VCaP (cell line): ENCODE data around the gene HMBS.
"Not testable (repeated sequence)": the region's sequence is repeated elsewhere in the genome, so short reads cannot be mapped to it uniquely, and the experiment has no call there.

Source experiments
- H3K27ac ChIP-seq: fragments of 450-650 bp; 2 replicates; pipeline ENCODE4 v1.5.1; 2017
- TF ChIP-seq, protein P1 (sequence below): fragments of 450-650 bp; conservative IDR thresholded peaks from 2 replicates; pipeline ENCODE4 v1.5.1; 2017; ENCODE audit warnings: mild to moderate bottlenecking, moderate library complexity

HMBS gene

GRCh38 chr11:119084663-119085436 is at the start of gene HMBS:
HMBS (plus strand) TSS chr11:119084881; CDS start chr11:119085034, 153 bp downstream.
- H3K27ac ChIP-seq = peak within 1 kb of the TSS; percentile 87
- TF ChIP-seq, protein P1, sequence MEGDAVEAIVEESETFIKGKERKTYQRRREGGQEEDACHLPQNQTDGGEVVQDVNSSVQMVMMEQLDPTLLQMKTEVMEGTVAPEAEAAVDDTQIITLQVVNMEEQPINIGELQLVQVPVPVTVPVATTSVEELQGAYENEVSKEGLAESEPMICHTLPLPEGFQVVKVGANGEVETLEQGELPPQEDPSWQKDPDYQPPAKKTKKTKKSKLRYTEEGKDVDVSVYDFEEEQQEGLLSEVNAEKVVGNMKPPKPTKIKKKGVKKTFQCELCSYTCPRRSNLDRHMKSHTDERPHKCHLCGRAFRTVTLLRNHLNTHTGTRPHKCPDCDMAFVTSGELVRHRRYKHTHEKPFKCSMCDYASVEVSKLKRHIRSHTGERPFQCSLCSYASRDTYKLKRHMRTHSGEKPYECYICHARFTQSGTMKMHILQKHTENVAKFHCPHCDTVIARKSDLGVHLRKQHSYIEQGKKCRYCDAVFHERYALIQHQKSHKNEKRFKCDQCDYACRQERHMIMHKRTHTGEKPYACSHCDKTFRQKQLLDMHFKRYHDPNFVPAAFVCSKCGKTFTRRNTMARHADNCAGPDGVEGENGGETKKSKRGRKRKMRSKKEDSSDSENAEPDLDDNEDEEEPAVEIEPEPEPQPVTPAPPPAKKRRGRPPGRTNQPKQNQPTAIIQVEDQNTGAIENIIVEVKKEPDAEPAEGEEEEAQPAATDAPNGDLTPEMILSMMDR = no peak

DNA sequence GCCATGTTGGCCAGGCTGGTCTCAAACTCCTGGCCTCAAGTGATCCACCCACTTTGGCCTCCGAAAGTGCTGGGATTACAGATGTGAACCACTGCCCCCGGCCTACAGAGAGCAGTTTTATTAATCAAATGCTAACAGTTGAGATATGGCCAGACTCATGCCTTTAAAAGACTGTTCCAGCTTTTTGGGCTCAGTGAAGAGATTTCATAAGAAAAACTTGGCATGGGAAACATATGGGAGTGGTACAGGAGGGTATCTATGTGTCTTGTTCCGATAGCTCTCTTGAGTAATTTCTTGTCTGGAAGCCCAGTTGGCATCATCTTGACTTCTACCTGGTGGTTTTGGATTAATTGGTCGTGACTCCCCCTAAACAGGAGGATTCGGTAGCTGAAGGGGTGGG is 45.8 kb upstream of the HMBS start:
- H3K27ac ChIP-seq = no peak overlapping the region
- TF ChIP-seq, protein P1 = no peak

DNA sequence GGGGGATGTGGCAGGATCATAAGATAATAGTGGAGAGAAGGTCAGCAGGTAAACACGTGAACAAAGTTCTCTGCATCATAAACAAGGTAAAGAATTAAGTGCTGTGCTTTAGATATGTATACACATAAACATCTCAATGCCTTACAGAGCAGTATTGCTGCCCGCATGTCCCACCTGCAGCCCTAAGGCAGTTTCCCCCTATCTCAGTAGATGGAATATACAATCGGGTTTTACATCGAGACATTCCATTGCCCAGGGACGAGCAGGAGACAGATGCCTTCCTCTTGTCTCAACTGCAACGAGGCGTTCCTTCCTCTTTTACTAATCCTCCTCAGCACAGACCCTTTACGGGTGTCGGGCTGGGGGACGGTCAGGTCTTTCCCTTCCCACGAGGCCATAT is 45.2 kb upstream of the HMBS start:
- not testable (repeated sequence) for H3K27ac ChIP-seq

GRCh38 chr11:119041821-119042514 is 42.7 kb upstream of the HMBS start:
- TF ChIP-seq, protein P1 = no peak

GRCh38 chr11:119042927-119043326 is 41.8 kb upstream of the HMBS start:
- no peak overlapping the region for H3K27ac ChIP-seq
- TF ChIP-seq, protein P1 = no peak

More at GRCh38 chr11:119041821-119042514, 42.7 kb upstream of the HMBS start:
- no peak overlapping the region for H3K27ac ChIP-seq

DNA sequence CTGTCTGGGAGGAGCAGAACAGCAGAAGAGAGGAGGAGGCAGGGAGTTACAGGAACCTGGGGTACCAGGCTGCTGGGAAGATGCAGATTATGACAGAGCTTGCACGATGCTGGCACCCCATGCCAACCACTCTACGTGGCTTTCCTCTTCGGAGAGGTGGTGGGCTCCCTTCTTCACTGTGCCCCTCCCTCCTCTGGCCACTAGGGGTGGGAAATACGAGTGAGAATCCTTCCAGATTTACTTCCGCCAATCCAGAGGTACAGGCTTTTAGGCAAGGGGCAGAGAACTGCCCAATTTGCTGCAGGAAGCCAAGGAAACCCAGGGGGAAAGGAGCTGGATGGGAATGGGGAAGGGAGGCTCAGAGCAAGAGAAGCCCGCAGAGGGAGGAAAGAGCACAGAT is 40.0 kb upstream of the HMBS start:
- no peak overlapping the region for H3K27ac ChIP-seq
- TF ChIP-seq, protein P1 = no peak; the same call in 1 of the 2 replicates

DNA sequence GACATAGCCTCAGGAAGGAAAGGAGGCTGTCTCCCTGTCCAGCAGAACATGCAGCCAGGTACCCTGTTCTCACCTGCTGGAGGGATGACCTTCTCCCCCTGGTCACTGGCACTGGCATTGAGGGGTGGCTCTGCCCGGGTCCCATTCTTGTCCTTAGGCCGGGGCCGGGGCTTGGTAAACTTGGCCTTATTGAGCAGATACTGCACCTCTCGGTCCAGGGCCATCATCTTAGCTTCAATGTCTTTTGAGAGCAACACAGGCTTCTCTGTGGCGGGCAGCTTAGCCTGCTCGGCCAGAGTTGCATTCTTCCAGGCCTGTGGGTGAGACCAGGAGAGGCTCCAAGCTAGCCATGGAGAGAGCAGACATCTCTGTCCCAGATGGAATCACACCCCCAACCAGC is 38.2 kb upstream of the HMBS start:
- TF ChIP-seq, protein P1 = no peak
- no peak overlapping the region for H3K27ac ChIP-seq

GRCh38 chr11:119047205-119047604 is 37.5 kb upstream of the HMBS start:
- TF ChIP-seq, protein P1 = no peak
- H3K27ac ChIP-seq = no peak overlapping the region
